ENCODE measurements around the gene SLC29A2. TPM values are rescaled to one million over a fixed set of nuclear protein-coding genes. Genes with fewer than 3 reads are reported as not detected.

Gene SLC29A2
- total and polyA plus RNA-seq, 3 donors from 2014 or later, result 1.2 to 3.1 (median 1.6) TPM

GRCh38 chr11:66413167-66413566 lies 41.6 kb upstream of the SLC29A2 start:
- Histone ChIP-seq H3K4me3 (no peak overlapping the region), H3K36me3 (ENCODE audit: low read depth, missing control alignments) (no peaks in the 10 kb centered on the region), H3K4me1 (peaks cover 8% of the 10 kb centered on the region), H3K27me3 (no peaks in the 10 kb centered on the region), H3K9me3 (no peaks in the 10 kb centered on the region), H3K27ac (no peak overlapping the region)
- intact Hi-C loops (cut with DNase I; ENCODE audit: low total_unique reads), result no loop called here
- TF ChIP-seq CTCF (IDR thresholded peaks at IDR 0.05) (no peak), POLR2A (IDR thresholded peaks at IDR 0.05) (no peak)
- DNase-seq, result no peak
- 84 to 89% methylated on average over 6 of the region's 6 CpGs for WGBS, 2 donors

GRCh38 chr11:66412110-66412509 lies 40.5 kb upstream of the SLC29A2 start:
- no peak overlapping the region for H3K4me3 ChIP-seq
- no peak overlapping the region for H3K27ac ChIP-seq
- TF ChIP-seq CTCF (IDR thresholded peaks at IDR 0.05) (no peak), POLR2A (IDR thresholded peaks at IDR 0.05) (no peak)
- no peaks in the 10 kb centered on the region for H3K9me3 ChIP-seq
- DNase-seq, result no peak
- H3K4me1 ChIP-seq, result peaks cover 8% of the 10 kb centered on the region
- H3K27me3 ChIP-seq, result no peaks in the 10 kb centered on the region
- intact Hi-C loops (cut with DNase I; ENCODE audit: low total_unique reads), result no loop called here
- H3K36me3 ChIP-seq (ENCODE audit: low read depth, missing control alignments), result no peaks in the 10 kb centered on the region
- WGBS, 2 donors, result 79 to 86% methylated on average over 7 of the region's 7 CpGs

GRCh38 chr11:66411323-66411722 lies 39.8 kb upstream of the SLC29A2 start:
- Histone ChIP-seq H3K36me3 (ENCODE audit: low read depth, missing control alignments) (no peaks in the 10 kb centered on the region), H3K27me3 (no peaks in the 10 kb centered on the region), H3K9me3 (no peaks in the 10 kb centered on the region), H3K4me1 (peaks cover 5% of the 10 kb centered on the region), H3K4me3 (no peak overlapping the region), H3K27ac (no peak overlapping the region)
- TF ChIP-seq CTCF (IDR thresholded peaks at IDR 0.05) (no peak), POLR2A (IDR thresholded peaks at IDR 0.05) (no peak)
- no peak for DNase-seq
- 84 to 85% methylated on average over 4 of the region's 4 CpGs for WGBS, 2 donors
- intact Hi-C loops (cut with DNase I; ENCODE audit: low total_unique reads), result no loop called here

- Histone ChIP-seq H3K27me3 (no peaks in the 10 kb centered on the region), H3K27ac (no peak overlapping the region), H3K36me3 (ENCODE audit: low read depth, missing control alignments) (no peaks in the 10 kb centered on the region), H3K4me1 (peaks cover 5% of the 10 kb centered on the region), H3K9me3 (no peaks in the 10 kb centered on the region), H3K4me3 (no peak overlapping the region)
- 53 to 77% methylated on average over 2 to 12 of the region's 12 CpGs for WGBS, 2 donors
- no peak for DNase-seq
- intact Hi-C loops (cut with DNase I; ENCODE audit: low total_unique reads), result no loop called here
- TF ChIP-seq POLR2A (IDR thresholded peaks at IDR 0.05), result no peak
- TF ChIP-seq CTCF (IDR thresholded peaks at IDR 0.05), result no peak
Observed at GRCh38 chr11:66410191-66410590, 38.6 kb upstream of the SLC29A2 start.

- intact Hi-C loops (cut with DNase I; ENCODE audit: low total_unique reads), result no loop called here
- WGBS, 2 donors, result 27 to 38% methylated on average over 5 to 8 of the region's 15 CpGs
- peak overlapping the region; percentile 42 to 52 for H3K4me3 ChIP-seq
Observed at GRCh38 chr11:66409226-66409625, 37.7 kb upstream of the SLC29A2 start.

More at GRCh38 chr11:66409226-66409625, 37.7 kb upstream of the SLC29A2 start:
- no peaks in the 10 kb centered on the region for H3K27me3 ChIP-seq
- H3K9me3 ChIP-seq, result no peaks in the 10 kb centered on the region
- no peaks in the 10 kb centered on the region for H3K36me3 ChIP-seq (ENCODE audit: low read depth, missing control alignments)
- peak overlapping the region in 1 of 2 donors; percentile 53 for H3K27ac ChIP-seq
- TF ChIP-seq CTCF (IDR thresholded peaks at IDR 0.05) (no peak), POLR2A (IDR thresholded peaks at IDR 0.05) (no peak)
- no peak for DNase-seq
- H3K4me1 ChIP-seq, result peaks cover 5% of the 10 kb centered on the region
